Loucy (cell line): ENCODE results near the gene E2F3.

Experiments
- CTCF ChIP-seq: fragments of 200-600 bp; sonication (generic); conservative IDR thresholded peaks from 2 replicates; pipeline ENCODE4 v1.5.1; 2014; ENCODE audit warnings: mild to moderate bottlenecking, antibody characterized with exemption, low read length
- EZH2phosphoT487 ChIP-seq: fragments of 200-600 bp; IDR thresholded peaks from 2 replicates; pipeline ENCODE4 v1.6.1; 2018; ENCODE audit warnings: antibody characterized with exemption, mild to moderate bottlenecking, moderate library complexity, borderline replicate concordance

DNA sequence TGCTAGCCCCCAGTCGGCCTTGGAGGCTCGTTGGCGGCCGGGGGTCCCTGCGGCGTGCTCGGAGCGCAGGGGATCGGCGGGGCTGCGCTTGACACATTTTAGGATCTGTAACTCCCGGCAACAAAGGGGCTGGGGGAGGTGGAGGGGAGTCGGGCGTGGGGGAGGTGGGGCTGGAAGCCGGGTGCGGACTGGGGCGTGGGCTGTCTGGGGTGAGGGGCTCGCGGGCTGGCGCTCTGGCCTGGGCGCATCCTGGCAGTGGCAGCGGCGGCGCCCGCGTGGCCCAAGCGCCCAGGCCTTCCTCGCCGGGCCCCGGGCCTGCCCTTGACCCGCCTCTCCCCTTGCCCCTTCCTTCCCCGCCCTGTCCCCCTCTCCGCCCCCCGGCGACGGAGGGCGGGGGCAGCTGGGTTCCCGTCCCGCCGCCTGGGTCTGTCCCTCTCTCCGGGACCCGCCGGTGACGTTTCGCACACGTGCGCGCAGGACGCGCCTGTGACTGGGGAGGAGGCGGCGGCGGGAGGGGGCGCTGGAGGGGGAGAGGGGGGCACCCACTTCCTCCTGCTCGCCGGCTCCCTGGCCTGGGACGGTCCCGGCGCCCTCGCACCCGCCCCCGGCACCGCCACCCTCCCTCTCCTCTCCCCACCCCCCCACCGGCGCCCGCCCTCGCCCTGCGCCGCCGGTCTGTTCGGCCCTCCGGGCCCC, 1.5 kb downstream of the E2F3 start:
- TF ChIP-seq CTCF (no peak), EZH2phosphoT487 (no peak)
